ENCODE data around the gene FHIT.

The FHIT gene

GRCh38 chr3:60912142-60912541 is 339.1 kb downstream of the FHIT start:
- H3K9me2 ChIP-seq (replicated peaks; ENCODE audit: insufficient read depth, low read length): no peaks in the 10 kb centered on the region
- H3K36me3 ChIP-seq (ENCODE audit: low read length): no peaks in the 10 kb centered on the region
- H3K27ac ChIP-seq (ENCODE audit: low read depth, low read length): no peak overlapping the region
- no peak overlapping the region for H2AFZ ChIP-seq (ENCODE audit: low read depth, low read length, severe bottlenecking)
- H3K9ac ChIP-seq (ENCODE audit: low read length): no peak overlapping the region
- H3K27me3 ChIP-seq (ENCODE audit: low read length): no peaks in the 10 kb centered on the region
- H3K4me3 ChIP-seq (ENCODE audit: insufficient read depth, low read length, poor library complexity, severe bottlenecking): no peak overlapping the region
- no peaks in the 10 kb centered on the region for H4K20me1 ChIP-seq (ENCODE audit: low read depth, low read length)
- no peak overlapping the region for H3K4me2 ChIP-seq (ENCODE audit: low read depth, low read length, poor library complexity, severe bottlenecking)
- no peaks in the 10 kb centered on the region for H3K9me3 ChIP-seq (ENCODE audit: insufficient read depth, low read length)
- TF ChIP-seq CTCF (IDR thresholded peaks at IDR 0.05; ENCODE audit: insufficient read depth, low read length, poor library complexity, severe bottlenecking) (no peak), EZH2phosphoT487 (conservative IDR thresholded peaks at IDR 0.05; ENCODE audit: low read length) (no peak)
- H3F3A ChIP-seq (ENCODE audit: insufficient read depth): no peaks in the 10 kb centered on the region
- no peaks in the 10 kb centered on the region for H3K79me2 ChIP-seq (ENCODE audit: insufficient read depth, low read length)

DNA sequence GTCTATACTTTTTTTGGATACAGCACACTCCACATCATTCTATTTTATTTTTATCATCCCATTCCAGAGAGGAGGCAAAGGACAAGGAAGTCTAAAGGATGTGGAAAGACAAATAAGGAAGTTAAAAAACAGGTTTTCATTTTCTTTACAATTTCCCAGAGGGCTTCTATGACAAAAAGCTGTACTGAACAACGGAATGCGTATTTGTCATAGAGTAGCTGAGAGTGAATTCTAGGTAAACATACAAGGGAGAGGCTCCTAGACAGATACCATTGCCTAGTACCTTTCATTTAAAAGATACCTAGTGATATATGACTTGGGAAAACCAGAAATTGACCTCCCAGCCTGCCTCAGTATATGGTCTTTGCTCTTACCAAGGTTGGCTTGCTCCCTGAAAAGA is 341.7 kb downstream of the FHIT start:
- Histone ChIP-seq H3K36me3 (ENCODE audit: low read length) (no peaks in the 10 kb centered on the region), H3K4me2 (ENCODE audit: low read depth, low read length, poor library complexity, severe bottlenecking) (no peak overlapping the region), H4K20me1 (ENCODE audit: low read depth, low read length) (no peaks in the 10 kb centered on the region), H3F3A (ENCODE audit: insufficient read depth) (no peaks in the 10 kb centered on the region), H3K9ac (ENCODE audit: low read length) (no peak overlapping the region), H3K79me2 (ENCODE audit: insufficient read depth, low read length) (no peaks in the 10 kb centered on the region), H3K4me3 (ENCODE audit: insufficient read depth, low read length, poor library complexity, severe bottlenecking) (no peak overlapping the region), H3K27me3 (ENCODE audit: low read length) (no peaks in the 10 kb centered on the region), H2AFZ (ENCODE audit: low read depth, low read length, severe bottlenecking) (no peak overlapping the region), H3K9me2 (replicated peaks; ENCODE audit: insufficient read depth, low read length) (no peaks in the 10 kb centered on the region), H3K27ac (ENCODE audit: low read depth, low read length) (no peak overlapping the region), H3K9me3 (ENCODE audit: insufficient read depth, low read length) (no peaks in the 10 kb centered on the region)
- TF ChIP-seq CTCF (IDR thresholded peaks at IDR 0.05; ENCODE audit: insufficient read depth, low read length, poor library complexity, severe bottlenecking) (no peak), EZH2phosphoT487 (conservative IDR thresholded peaks at IDR 0.05; ENCODE audit: low read length) (no peak)

- no peak overlapping the region for H3K4me2 ChIP-seq (ENCODE audit: low read depth, low read length, poor library complexity, severe bottlenecking)
- H4K20me1 ChIP-seq (ENCODE audit: low read depth, low read length): no peaks in the 10 kb centered on the region
- H3K9me2 ChIP-seq (replicated peaks; ENCODE audit: insufficient read depth, low read length): no peaks in the 10 kb centered on the region
- no peaks in the 10 kb centered on the region for H3K27me3 ChIP-seq (ENCODE audit: low read length)
- H3K9me3 ChIP-seq (ENCODE audit: insufficient read depth, low read length): no peaks in the 10 kb centered on the region
- no peak overlapping the region for H3K27ac ChIP-seq (ENCODE audit: low read depth, low read length)
- H2AFZ ChIP-seq (ENCODE audit: low read depth, low read length, severe bottlenecking): no peak overlapping the region
- no peak overlapping the region for H3K9ac ChIP-seq (ENCODE audit: low read length)
- H3F3A ChIP-seq (ENCODE audit: insufficient read depth): no peaks in the 10 kb centered on the region
- TF ChIP-seq CTCF (IDR thresholded peaks at IDR 0.05; ENCODE audit: insufficient read depth, low read length, poor library complexity, severe bottlenecking) (no peak), EZH2phosphoT487 (conservative IDR thresholded peaks at IDR 0.05; ENCODE audit: low read length) (no peak)
- no peaks in the 10 kb centered on the region for H3K36me3 ChIP-seq (ENCODE audit: low read length)
- H3K4me3 ChIP-seq (ENCODE audit: insufficient read depth, low read length, poor library complexity, severe bottlenecking): no peak overlapping the region
- no peaks in the 10 kb centered on the region for H3K79me2 ChIP-seq (ENCODE audit: insufficient read depth, low read length)
Observed at GRCh38 chr3:60906283-60906682, 345.0 kb downstream of the FHIT start.

GRCh38 chr3:60898321-60898720 is 352.9 kb downstream of the FHIT start:
- Histone ChIP-seq H4K20me1 (ENCODE audit: low read depth, low read length) (no peaks in the 10 kb centered on the region), H3F3A (ENCODE audit: insufficient read depth) (no peaks in the 10 kb centered on the region), H3K4me3 (ENCODE audit: insufficient read depth, low read length, poor library complexity, severe bottlenecking) (no peak overlapping the region), H2AFZ (ENCODE audit: low read depth, low read length, severe bottlenecking) (no peak overlapping the region), H3K36me3 (ENCODE audit: low read length) (no peaks in the 10 kb centered on the region), H3K9ac (ENCODE audit: low read length) (no peak overlapping the region), H3K9me3 (ENCODE audit: insufficient read depth, low read length) (no peaks in the 10 kb centered on the region), H3K27ac (ENCODE audit: low read depth, low read length) (no peak overlapping the region), H3K4me2 (ENCODE audit: low read depth, low read length, poor library complexity, severe bottlenecking) (no peak overlapping the region), H3K79me2 (ENCODE audit: insufficient read depth, low read length) (no peaks in the 10 kb centered on the region), H3K27me3 (ENCODE audit: low read length) (no peaks in the 10 kb centered on the region), H3K9me2 (replicated peaks; ENCODE audit: insufficient read depth, low read length) (no peaks in the 10 kb centered on the region)
- no peak for TF ChIP-seq CTCF (IDR thresholded peaks at IDR 0.05; ENCODE audit: insufficient read depth, low read length, poor library complexity, severe bottlenecking)
- no peak for TF ChIP-seq EZH2phosphoT487 (conservative IDR thresholded peaks at IDR 0.05; ENCODE audit: low read length)
